ENCODE data around the gene EIF4EBP3. TPM values are rescaled to one million over a fixed set of nuclear protein-coding genes. Genes with fewer than 3 reads are reported as not detected.
A peak's percentile ranks its signal among the peaks of the same experiment; 100 is the strongest.

The EIF4EBP3 gene
- total RNA-seq, 1 experiment from 2014 or later = 7.7 TPM

- H2BK120ac ChIP-seq (ENCODE audit: low read depth, low read length, poor library complexity, severe bottlenecking) = no peak overlapping the region
- H3K4me1 ChIP-seq (ENCODE audit: insufficient read depth, low read length) = 0 out of 2 replicates have a peak, but pooled peaks cover 3% of the 10 kb centered on the region
- no peak overlapping the region for H2AK5ac ChIP-seq (ENCODE audit: insufficient read length, low read length)
- peak overlapping the region; percentile 94 for H3K4me2 ChIP-seq (ENCODE audit: insufficient read depth, insufficient read length, low read length)
- WGBS (ENCODE audit: extremely low coverage, insufficient read length, low lambda C conversion rate) = no CpG with 5 or more reads among the region's 6 CpGs
- H2BK20ac ChIP-seq (ENCODE audit: low read depth, low read length, poor library complexity, severe bottlenecking) = no peak overlapping the region
- peak overlapping the region; percentile 87 for H3K9ac ChIP-seq (ENCODE audit: extremely low read depth, insufficient read length, low read length)
- no peak overlapping the region for H3K18ac ChIP-seq (ENCODE audit: insufficient read length, low read depth, low read length)
- no peak overlapping the region for H4K8ac ChIP-seq (replicated peaks; ENCODE audit: insufficient read length, low read depth, low read length)
- no peaks in the 10 kb centered on the region for H3K23me2 ChIP-seq (ENCODE audit: insufficient read length, low read depth, low read length, poor library complexity, severe bottlenecking)
- no peak for TF ChIP-seq CTCF (conservative IDR thresholded peaks at IDR 0.05)
- no peak overlapping the region for H4K5ac ChIP-seq (ENCODE audit: insufficient read length, low read depth, low read length)
- Mint-ChIP-seq H3K27ac (peak overlapping the region in 1 of 3 experiments; percentile 97; a peak in 3 of 7 replicates), H3K9me3 (no peaks in the 10 kb centered on the region), H3K4me3 (peak overlapping the region; percentile 91 to 92), H3K27me3 (ENCODE audit: low read depth) (no peaks in the 10 kb centered on the region), H3K36me3 (ENCODE audit: insufficient read depth in 1 of 3, low read depth in 3 of 3) (peaks cover 6 to 41% (median 34%) of the 10 kb centered on the region in 3 experiments; a peak in 6 of 7 replicates), H3K4me1 (peaks cover 25 to 26% of the 10 kb centered on the region in 2 experiments)
- H3K79me2 ChIP-seq (ENCODE audit: insufficient read depth, low read length) = peaks cover 6% of the 10 kb centered on the region
- peaks cover 3% of the 10 kb centered on the region for H3K79me1 ChIP-seq (ENCODE audit: insufficient read depth, low read depth, low read length, poor library complexity, severe bottlenecking)
- no peaks in the 10 kb centered on the region for H3K9me3 ChIP-seq (ENCODE audit: control insufficient read depth, low read depth, low read length)
- H3K27ac ChIP-seq (ENCODE audit: insufficient read length, low read depth, low read length) = no peak overlapping the region
- no peak overlapping the region for H3K56ac ChIP-seq (ENCODE audit: insufficient read length, low read depth, low read length)
- H3K14ac ChIP-seq (ENCODE audit: insufficient read depth, low read length) = no peak overlapping the region; the same call in 1 of the 2 replicates
- no peak for DNase-seq
- no peak overlapping the region for H2BK15ac ChIP-seq (ENCODE audit: low read depth, low read length)
- H2BK5ac ChIP-seq (ENCODE audit: insufficient read length, low read length) = no peak overlapping the region
- no peak overlapping the region for H3K23ac ChIP-seq (ENCODE audit: insufficient read length, low read depth, low read length)
- no peak overlapping the region for H3T11ph ChIP-seq (ENCODE audit: low read length)
- no peak overlapping the region for H2AFZ ChIP-seq (ENCODE audit: low read length)
- no peaks in the 10 kb centered on the region for H3K27me3 ChIP-seq (ENCODE audit: insufficient read depth, low read length)
- no peak overlapping the region for H2BK12ac ChIP-seq (ENCODE audit: insufficient read length, low read depth, low read length)
- no peaks in the 10 kb centered on the region for H4K20me1 ChIP-seq (ENCODE audit: control insufficient read depth, insufficient read depth, insufficient read length)
- no peak overlapping the region for H4K91ac ChIP-seq (ENCODE audit: insufficient read length, low read depth, low read length)
- H3K4ac ChIP-seq (ENCODE audit: low read depth, low read length) = no peak overlapping the region
Measured at GRCh38 chr5:140556438-140556837, 9.0 kb downstream of the EIF4EBP3 start.
